Dermis microvascular lymphatic vessel endothelial cell (primary cell): ENCODE data around the gene COPS8. TPM values are rescaled to one million over a fixed set of nuclear protein-coding genes. Genes with fewer than 3 reads are reported as not detected.
A peak's percentile ranks its signal among the peaks of the same experiment; 100 is the strongest.

Source experiments
- DNase-seq, 2 donors: peaks; one replicate each; pipeline versions ENCODE4 v3.0.0 to v3.0.0-alpha.2; 2010; ENCODE audit warnings: low read depth in 2 of 2
- total RNA-seq: library from RNA; depleted of rRNA; stranded (reverse); fragments of >200 nt; gene quantifications from 2 replicates; pipeline ENCODE4 v1.2.1, GENCODE V29; 2014

The COPS8 gene
- total RNA-seq, 1 donor from 2014 or later: 63.7 TPM

GRCh38 chr2:237130562-237131421, 45.1 kb downstream of the COPS8 start:
- DNase-seq: no peak

DNA sequence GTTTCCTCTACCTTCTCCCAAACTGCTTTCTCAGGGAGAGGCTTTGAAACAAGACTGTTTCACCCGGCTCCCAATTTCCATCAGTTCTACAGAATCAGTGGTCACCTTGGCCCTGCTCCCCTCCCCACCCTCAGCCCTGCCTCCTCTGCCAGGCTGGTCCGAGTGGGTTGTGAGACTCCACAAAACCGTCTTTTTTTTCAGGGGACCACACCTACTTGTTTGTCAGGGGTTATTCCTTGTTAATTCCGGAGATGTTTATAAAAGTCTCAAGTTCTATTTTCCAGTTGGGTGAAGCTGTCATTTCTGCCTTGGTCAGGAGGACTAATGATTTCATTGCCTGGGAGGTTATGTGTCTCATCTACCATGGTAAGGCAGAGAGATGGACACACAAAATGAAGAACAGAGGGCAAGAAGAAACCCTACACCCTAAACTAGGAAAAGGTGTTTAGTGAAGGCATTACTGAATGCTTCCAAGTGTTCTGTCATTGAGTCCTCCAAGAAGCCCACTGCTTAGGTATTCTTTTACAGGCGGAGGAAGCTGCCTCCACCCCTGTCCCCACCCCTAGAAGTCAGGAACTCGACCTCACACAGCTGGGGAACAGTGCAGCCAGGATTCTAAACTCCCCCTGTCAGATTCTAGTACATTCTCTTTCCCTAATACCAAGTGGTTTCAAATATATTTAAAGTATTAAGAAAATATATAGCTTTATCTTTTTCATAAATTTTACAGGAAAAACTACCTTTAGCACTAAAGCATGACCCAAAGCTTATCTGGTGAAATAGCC, 46.3 kb downstream of the COPS8 start:
- no peak for DNase-seq

DNA sequence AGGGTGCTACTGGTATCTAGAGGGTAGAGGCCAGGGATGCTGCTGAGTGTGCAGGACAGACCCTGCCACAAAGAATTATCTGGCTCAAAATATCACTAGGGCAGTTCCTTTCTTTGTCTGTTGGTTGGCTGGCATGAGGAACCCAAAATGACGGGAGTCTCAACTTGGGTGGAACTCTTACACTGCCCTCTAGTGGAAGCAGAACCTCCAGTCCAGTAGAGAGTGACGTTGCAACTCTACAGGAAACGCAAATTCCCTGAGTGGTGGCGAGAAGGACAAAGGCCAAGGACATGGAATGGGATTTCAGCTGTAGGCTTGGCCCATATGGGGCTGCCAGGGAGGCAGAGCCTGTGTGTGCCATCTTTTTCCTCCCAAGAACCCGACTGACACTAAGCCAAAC, 47.1 kb downstream of the COPS8 start:
- DNase-seq: peak; percentile 36 to 42

DNA sequence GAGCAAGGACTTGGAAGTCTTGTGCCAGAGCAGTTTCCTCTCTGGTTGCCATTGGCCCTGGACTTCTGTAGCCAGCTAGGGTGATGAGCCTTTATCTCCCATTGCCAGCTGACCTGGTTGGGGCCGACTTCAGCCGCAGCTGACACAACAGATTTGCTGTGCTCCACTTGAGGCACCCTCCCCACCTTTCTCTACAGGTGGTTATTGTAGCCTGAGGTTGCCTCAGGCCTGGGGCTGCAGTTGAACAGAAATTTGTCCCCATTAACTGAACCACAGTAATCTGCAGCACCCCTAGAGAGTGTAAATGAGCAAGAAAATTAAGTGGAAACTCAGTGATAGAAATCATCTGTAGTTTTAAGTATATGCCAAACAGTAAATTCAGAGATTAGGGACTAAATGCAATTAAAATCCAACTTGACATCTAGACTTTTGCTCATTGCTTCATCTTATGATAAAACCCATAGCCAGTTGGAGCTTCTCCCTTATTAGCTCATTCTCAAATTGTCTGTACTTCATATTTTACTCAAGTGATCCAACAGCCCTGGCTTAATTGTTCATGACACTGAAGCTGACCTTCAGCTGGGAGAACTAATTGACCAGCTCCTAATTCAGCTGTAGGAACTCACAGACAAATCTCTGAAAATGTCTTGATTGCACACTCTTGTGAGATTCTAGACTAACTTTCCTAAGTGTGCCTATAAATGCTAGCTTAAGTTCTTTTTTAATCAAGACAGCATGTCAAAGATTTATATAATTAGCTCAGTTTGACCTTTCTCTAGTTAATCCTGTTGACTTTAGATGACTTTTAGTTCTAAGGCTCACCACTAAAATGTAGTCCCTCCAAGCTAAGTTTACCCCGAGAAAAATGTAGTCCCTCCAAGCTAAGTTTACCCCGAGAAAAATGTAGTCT, 48.9 kb downstream of the COPS8 start:
- no peak for DNase-seq

DNA sequence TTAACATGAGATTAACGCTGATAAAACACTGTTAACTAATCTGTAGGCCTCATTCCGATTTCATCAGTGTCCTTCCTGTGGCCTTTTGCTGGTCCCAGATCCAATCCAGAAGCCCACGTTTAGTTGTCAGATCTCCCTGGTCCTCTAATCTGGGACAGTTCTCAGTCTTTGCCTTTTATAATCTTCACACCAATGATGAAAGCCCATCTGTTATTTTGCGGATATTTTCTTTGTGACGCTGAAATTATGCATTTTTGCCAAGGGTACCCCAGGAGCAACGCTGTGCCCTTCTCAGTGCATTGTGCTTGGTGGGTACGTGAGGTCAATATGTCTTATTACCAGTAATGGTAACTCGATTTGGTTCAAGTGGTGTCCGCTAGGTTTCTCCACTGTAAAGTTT, 51.1 kb downstream of the COPS8 start:
- no peak for DNase-seq

DNA sequence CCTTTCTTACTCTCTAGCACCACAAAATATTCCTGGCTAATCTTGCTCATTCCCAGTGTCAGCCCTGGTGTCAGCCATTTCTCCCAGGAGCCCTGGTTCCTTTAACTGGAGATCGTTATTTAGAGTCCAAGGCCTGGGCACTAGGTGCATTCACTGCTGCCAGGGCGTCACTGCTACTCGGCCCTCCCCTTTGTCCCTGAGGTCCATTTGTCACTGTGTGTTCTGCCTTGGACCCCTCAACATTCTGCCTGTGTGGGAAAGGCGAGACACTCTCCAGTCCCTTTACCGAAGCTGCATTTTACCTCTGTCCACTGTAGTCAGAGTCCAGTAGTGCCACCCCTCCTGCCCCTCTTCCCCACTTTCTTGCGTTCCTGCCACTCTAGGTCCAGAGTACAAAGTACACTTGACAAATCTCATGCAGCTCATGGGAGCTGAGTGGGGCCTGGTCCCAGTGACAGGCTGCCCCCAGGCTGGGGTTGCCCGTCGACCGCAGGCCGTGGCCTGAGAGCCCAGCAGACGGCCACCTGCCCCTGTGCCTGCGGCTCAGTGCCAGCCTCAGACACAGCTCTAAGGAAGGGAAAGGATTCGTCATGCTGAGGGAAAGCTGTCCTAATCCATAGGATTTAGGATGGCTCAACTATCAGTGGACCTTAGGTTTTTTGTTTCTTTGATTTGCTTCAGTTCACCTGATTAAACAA, 52.1 kb downstream of the COPS8 start:
- no peak for DNase-seq

GRCh38 chr2:237139123-237139675, 53.5 kb downstream of the COPS8 start:
- DNase-seq: no peak

GRCh38 chr2:237140689-237141285, 55.1 kb downstream of the COPS8 start:
- no peak for DNase-seq

DNA sequence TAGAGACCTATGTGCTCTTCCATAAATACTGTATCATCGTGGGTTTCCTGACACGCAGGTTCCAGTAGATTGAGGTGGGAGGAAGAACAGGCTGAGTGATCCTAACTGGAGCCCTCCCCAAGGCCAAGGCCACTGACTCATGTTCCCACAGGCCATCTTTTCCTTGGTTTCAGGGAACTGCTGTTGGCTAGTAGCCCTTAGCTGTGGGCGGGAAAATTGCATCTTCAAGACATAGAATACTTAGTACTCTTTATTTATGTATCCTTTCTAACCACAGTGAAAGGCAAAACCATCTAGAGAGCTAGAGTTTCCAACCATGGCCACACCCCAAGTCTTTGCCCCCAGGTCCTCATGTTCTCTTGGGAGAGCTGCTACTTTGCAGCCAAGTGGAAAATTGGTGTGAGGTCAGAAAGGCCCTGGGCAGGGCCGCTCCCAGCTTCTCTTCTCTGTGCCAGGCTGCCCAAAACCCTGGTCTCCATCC, 55.9 kb downstream of the COPS8 start:
- DNase-seq: no peak

DNA sequence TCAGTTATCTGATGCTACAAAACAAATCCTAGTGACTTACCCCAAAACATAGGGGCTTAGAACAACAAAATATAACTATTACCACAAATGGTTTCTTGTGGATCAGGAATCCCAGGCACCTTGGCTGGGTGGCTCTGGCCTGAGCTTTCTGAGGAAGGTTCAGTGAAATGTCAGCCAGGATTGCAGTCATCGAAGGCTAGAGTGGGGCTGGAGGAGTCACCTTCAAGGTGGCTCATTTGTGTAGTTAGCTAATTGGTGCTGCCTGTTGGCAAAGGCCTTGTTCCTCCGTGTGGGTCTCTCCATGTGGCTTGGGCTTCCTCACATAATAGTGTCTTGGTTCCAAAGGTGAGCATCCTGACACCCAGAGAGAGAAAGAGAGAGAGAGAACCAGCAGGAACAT, 57.4 kb downstream of the COPS8 start:
- no peak for DNase-seq

- no peak for DNase-seq
Measured at GRCh38 chr2:237143676-237144440, 58.2 kb downstream of the COPS8 start.

DNA sequence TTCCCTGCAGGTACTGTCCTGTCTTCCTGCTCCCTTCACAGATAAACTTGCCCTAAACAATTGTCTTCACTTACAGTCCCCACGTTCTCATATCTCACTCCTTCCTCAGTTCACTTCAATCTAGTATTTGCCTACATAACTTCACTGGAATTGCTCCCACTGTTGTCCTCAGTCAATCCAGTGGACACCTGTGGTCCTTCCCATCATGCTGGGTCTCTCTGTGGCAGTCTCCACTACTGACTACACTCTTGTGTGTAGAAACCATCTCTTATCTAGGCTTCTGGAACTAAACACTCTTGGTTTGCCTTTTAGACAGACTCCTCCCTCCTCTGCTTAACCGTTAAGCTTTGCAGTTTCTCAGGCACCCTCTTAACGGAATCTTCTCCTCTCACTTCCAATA, 58.8 kb downstream of the COPS8 start:
- DNase-seq: no peak

DNA sequence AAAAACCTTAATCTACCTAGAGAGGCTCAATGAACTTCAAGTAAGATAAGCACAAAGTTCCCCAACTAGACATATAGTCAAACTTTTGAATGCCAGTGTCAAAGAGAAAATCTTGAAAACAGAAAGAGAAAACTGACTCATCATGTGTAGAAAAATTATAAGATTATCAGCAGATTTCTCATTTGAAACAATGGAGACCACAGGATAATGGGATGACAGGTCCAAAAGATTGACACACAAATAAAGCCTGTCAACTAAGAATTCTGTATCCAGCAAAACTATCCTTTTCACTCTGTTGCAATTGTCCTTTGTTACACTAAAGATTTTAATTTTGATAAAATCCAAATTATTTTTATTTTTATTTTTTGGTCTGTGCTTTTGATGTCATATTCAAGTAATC, 61.6 kb downstream of the COPS8 start:
- no peak for DNase-seq

DNA sequence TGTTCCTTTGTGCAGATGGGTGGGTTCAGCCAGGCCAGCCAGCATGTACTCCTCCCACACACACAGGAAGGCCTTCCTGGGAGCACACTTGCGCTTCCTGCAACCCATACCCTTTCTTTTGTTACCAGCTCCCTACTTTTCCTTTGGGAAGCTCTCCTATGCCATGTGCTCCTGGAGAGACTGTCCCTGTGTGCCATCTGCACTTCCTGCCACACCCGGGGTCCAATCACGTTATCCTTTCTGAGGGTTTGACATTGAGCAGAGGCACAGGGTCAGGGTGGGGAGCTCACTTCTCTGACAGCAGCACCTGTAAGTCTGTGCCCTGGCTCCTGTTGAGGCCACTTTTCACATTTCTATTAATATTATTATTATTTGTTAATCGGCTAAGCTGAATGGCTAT, 62.9 kb downstream of the COPS8 start:
- DNase-seq: no peak

DNA sequence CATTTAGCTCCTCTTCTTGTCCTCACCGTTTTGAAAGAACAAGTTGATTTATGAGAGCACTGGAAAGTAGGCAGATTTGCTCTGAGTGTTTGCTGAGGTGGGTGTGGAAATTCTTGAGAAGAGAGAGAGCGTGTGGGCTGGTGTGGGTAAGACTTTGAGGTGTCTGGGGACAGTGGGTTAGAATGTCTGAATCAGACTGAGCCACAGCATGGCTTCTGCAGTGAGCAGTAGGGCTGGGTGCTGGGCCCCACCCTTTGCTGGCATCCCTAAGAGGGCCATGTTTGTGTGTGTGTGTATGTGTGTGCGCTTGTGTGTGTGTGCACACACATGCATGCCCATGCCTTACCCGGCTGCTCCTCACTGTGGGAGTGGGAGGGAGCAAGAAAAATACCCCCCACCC, 63.7 kb downstream of the COPS8 start:
- DNase-seq: no peak
